Suppressor macrophage treated with lipopolysaccharide for 1 hour (primary cell): Measurements from ENCODE around the gene TUB.
A peak's percentile ranks its signal among the peaks of the same experiment; 100 is the strongest.

Experiments
- DNase-seq, 3 donors: peaks; one replicate each; pipeline ENCODE4 v3.0.0-alpha.2; 2020 to 2022

Gene TUB

GRCh38 chr11:8093931-8094575, 13.0 kb downstream of the TUB start:
- no peak for DNase-seq

DNA sequence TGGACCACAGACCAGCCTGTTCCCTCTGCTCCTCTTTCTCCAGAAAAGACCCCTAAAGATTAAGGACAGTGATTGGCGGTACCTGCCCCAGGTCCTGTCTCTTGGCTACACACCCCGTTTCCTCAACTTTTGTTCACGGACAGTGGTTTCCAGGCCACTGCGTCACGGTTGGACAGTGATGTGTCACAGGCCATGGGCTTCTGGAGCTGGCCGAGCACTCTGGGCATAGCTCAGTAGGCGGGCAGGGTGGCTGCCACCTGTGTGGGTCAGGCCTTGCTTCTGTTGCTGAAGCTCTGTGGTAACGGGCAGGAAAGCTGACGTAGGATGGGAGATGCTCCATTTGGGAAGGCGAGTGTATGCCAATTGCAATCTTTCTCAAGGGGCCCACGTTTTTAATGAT, 13.6 kb downstream of the TUB start:
- DNase-seq, result no peak

DNA sequence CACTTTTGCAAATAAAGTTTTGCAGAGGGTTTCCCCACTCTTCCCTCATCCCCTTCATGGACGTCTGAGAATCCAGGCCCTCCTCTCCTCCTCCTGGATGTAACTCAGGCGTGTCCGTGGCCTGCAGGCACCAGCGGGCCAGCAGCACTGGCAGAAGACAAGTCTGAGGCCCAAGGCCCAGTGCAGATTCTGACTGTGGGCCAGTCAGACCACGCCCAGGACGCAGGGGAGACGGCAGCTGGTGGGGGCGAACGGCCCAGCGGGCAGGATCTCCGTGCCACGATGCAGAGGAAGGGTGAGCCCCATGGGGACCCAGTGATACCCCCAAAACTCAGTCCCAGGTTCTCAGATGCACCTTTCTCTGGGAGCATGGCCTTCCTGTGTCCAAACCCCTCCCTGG, 14.4 kb downstream of the TUB start:
- DNase-seq, result no peak

GRCh38 chr11:8095806-8096522, 15.0 kb downstream of the TUB start:
- no peak for DNase-seq

GRCh38 chr11:8096575-8096974, 15.6 kb downstream of the TUB start:
- DNase-seq, result no peak

- DNase-seq, result no peak
Measured at GRCh38 chr11:8097062-8097461, 16.1 kb downstream of the TUB start.

GRCh38 chr11:8097468-8097867, 16.5 kb downstream of the TUB start:
- no peak for DNase-seq

GRCh38 chr11:8097926-8098325, 16.9 kb downstream of the TUB start:
- no peak for DNase-seq

DNA sequence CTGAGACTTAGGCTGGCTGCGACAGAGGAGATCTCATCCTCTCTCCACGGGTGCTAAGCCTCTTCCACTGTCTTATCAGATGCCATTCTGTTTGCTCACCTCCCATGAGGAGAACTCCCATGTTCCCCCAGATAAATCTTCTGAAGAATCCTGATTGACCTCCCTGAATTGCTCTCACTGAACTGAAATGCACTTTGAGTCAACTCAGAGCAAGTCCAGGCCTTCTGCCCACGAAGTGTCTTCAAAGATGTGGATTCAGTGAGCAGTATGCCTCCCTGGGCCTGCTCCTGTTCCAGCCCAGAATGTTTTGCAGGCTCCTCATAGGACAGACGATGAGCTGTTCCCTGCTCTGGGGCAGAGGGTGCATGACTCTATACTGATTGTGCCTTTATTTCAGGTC, 17.4 kb downstream of the TUB start:
- no peak for DNase-seq

DNA sequence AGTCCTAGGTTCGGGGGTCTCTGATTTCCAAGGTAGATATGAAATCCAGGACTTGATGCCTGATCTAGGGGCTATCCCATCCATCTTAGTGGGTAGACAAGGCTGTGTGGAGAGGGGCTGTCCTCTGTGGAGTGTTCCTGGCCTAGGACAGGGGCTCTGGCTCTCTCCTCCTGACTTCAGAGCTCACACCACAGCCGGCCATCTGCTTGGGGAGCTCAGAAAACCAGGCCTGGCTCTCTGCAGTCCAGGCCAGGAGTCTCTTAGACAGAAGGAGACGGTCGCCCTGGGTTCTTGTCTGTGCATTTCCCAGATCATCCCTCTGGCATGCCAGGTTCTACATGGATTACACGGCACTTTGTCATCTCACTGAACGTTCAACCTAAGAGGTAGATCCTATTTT, 17.9 kb downstream of the TUB start:
- no peak for DNase-seq

DNA sequence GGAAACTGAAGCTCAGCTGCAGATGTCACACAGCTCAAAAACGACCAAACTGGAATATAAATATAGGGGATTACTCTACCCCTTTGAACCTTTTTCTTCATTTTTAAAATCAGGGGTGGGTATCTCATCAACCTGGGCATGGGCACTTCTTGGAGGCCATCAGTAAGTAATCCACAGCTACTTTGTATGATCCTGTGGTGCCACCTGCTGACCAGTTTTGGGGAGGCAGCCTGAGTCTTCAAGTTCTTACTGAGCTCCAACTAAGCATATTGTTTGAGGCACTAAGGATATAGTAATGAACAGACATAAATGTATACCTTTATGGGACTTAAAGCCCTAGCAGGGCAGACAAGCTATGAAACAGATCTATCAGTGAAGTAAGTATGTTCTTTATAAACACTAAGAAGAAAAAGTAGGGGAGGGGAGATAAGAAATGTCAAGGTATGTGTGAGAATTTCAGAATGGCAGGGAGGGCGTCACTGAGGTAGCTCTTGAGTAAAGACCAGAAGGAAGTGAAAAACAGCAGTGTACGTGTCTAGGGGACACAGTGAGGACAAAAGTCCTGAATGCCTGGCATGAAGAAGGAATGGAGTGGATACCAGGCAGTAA, 18.4 kb downstream of the TUB start:
- peak; percentile 81 to 84 (median 83) for DNase-seq

DNA sequence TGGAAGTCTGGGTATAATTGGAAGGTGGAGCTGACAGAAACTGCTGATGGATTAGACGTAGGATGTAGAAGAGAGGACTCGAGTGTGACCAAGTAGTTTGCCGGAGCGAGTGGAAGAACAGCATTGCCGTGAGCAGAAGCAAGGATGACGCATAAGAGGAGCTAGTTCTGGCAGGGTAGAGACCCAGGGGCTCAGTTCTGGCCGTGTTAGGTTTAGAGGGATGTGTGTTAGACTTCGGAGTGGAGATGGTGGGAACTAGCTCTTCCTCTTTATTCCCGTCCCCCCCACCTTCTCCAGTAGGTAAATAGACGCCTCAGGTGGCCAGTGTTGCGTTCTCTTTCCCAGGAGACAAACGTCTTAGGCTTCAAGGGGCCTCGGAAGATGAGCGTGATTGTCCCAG, 19.1 kb downstream of the TUB start:
- no peak for DNase-seq

DNA sequence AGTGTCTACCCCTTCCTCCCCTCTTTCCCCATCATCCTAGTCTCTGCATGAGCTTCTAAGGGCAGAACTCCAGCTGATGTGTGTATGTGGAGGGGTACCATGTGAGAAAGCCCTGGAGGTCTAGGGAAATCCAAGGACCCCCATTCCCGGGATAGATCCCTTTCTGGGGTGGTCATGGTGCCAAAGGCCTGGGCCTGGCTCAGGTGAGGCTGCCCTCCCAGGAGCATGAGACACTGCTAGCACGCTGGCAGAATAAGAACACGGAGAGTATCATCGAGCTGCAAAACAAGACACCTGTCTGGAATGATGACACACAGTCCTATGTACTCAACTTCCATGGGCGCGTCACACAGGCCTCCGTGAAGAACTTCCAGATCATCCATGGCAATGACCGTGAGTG, 19.6 kb downstream of the TUB start:
- DNase-seq, result no peak

GRCh38 chr11:8101421-8101820, 20.4 kb downstream of the TUB start:
- no peak for DNase-seq

DNA sequence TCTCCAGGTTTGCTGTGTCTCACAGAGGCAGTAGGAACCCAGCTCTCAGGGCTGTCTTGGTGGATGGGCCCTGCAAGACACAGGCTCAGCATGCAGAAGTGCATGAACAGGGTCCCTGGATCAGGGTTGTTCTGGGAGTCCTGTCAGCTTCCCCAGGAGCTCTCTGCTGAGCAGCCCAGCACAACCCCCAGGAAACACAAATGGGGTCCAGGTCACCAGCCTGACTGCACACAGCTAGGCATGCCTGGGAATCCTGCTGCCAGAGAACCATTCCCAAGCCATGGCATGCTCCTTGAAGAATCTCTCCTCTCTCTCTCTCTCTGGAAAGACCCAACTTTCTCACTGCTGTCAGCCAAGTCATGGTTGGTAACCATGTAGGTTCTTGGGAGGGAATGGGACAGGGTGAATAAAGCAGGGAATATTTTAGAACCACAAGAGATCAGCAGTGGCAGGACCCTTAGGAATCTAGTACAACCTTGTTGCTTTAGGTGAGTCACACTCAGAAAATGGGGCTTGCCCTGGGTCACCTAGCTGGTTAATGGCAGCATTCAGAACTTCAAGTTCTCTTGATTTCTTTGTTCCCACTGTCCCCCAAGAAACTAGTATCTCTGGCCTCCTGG, 21.4 kb downstream of the TUB start:
- DNase-seq, result no peak

GRCh38 chr11:8102965-8103364, 22.0 kb downstream of the TUB start:
- DNase-seq, result no peak

DNA sequence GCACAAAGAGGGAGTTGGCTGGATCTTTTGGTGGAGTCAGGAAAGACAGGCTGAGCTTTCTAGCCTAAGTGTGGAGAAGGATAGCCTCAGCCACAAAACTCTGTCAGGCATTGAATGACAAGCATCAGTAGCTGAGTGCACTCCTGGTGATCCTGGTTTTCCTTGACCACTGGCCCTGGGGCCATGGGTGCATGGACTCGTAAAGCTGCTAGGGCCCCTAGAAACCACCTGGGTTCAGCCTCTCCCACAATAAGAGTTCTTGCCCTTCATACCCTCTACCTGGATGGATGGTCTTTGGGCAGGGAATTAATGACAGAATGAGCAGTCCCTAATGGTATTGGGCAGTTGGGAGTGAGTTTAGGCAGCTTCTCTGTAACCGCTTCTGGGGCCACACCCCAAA, 22.9 kb downstream of the TUB start:
- no peak for DNase-seq

DNA sequence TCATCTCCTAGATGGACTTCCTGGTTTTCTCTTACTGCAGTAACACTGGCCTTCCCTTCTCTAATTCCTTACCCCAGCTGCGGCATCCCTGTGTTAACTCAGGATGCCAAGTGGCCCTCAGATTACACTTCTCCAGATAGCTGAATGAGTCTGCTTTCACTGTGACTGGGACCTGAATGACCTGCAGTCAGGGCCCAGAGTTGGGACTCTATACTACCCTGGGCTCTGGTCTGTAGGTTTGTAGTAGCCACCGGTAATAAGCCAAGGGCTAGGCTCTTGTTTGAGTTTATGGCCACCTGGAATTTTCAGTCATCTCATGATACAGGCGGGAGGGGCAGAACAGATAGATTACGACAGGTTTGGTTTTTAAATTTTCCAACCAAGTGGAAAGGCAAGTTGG, 24.1 kb downstream of the TUB start:
- no peak for DNase-seq

- DNase-seq, result no peak
Measured at GRCh38 chr11:8105666-8106065, 24.7 kb downstream of the TUB start.

DNA sequence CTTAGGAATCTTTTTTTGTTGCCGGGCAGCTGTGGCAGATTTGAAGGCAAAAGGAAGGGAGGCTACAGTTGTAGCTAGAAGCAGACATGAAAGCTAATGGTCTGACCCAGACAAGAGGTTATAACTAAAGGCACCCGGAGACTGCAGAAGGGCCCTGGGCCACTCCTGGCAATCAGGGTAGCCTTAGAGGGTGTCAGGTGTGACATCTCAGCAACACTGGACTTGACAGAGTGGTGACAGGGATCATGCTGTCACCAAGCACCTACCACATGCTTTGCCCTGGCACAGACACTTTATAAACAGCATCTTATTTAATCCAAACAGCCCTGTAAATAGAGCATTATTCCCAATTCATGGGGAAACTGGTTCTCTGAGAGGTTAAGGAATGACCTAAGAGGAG, 25.7 kb downstream of the TUB start:
- DNase-seq, result no peak

DNA sequence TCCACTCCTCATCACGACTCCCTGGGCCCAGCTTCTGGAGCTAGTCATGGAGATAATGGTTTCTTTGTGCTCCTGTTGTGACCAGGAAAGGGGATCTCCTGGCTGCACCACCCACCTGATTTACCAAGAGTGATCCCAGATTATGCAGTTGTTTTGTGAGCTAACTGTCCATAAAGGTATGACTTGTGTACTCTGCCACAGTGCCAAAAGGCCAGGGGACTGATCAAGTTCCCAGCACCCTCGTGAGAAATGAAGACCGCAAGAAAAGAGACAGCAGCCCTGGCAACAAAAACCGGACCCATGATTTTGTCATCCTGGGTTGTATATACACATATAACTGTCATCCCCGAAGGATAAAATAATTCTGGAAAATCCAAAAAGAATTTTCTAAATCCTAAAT, 26.6 kb downstream of the TUB start:
- no peak for DNase-seq

DNA sequence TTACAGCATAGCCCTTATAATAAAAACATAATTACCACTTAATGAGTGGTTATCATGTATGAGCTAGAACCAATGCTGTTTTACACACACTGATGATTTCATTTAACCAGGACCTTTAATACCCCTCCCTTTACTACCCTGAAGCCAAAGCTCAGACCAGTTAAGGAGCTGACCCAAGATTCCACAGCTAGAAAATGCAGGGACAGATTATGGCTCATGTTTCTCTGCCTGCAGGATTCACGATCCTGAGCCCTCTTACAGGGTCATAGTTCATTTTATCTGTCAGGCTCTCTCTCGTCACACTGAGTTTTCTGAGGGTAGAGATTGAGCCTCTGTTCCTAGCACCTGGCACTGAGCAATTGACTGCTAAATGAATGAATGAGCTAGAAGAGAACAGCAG, 27.4 kb downstream of the TUB start:
- no peak for DNase-seq

- no peak for DNase-seq
Measured at GRCh38 chr11:8109675-8110074, 28.7 kb downstream of the TUB start.

DNA sequence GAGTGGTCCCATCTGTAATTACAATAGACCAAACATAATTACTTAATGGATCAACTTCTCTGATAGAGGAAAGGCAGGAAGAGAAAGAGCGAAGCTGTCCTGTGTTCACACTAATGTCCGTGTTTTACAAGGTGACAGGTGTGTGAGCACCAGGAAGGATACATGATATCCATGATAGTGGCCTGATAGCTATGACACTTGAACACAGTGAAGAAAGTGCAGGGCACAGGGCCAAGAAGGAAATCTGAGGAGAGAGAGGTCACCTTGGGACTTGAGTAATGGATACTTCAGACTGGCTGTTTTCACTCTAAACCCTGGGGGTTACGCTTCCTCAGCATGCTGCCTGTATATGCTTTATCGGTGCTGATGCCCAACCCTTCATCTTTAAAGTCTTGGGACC, 29.4 kb downstream of the TUB start:
- DNase-seq, result no peak
